Heart left ventricle (tissue), 16 donors: ENCODE results near the gene PLEKHA7. TPM values are rescaled to one million over a fixed set of nuclear protein-coding genes. Genes with fewer than 3 reads are reported as not detected.
"Not testable (repeated sequence)": the region's sequence is repeated elsewhere in the genome, so short reads cannot be mapped to it uniquely, and the experiment has no call there.

ENCODE experiments used
- ATAC-seq, 4 donors: fragments of 200-7000 bp; cut with Tn5 transposase; one replicate each; pipeline ENCODE4 v1.9.1; 2020 to 2022; ENCODE audit warnings: moderate library complexity in 4 of 4, mild to moderate bottlenecking in 3 of 4, moderate number of reproducible peaks in 1 of 4
- DNase-seq, 5 donors: peaks; one replicate each; pipeline ENCODE4 v3.0.0-alpha.2; 2020
- H3K27ac ChIP-seq, 12 donors: fragments of 200-600 bp; sonication (generic) in 4 of 12; one replicate each; pipeline versions ENCODE4 v1.5.0 to v1.8.0; 2016 to 2022; ENCODE audit warnings: mild to moderate bottlenecking in 2 of 12
- H3K27me3 ChIP-seq, 9 donors: fragments of 200-600 bp; sonication (generic) in 2 of 9; one replicate each; pipeline versions ENCODE4 v1.5.1 to v1.8.0; 2016 to 2022; ENCODE audit warnings: mild to moderate bottlenecking in 3 of 9
- H3K36me3 ChIP-seq, 9 donors: fragments of 200-600 bp; sonication (generic) in 2 of 9; one replicate each; pipeline versions ENCODE4 v1.5.0 to v1.8.0; 2018 to 2022; ENCODE audit warnings: mild to moderate bottlenecking in 2 of 9
- H3K4me1 ChIP-seq, 12 donors: fragments of 200-600 bp; sonication (generic) in 4 of 12; one replicate each; pipeline versions ENCODE4 v1.5.0 to v1.8.0; 2016 to 2022; ENCODE audit warnings: mild to moderate bottlenecking in 3 of 12
- H3K4me3 ChIP-seq, 12 donors: fragments of 200-600 bp; sonication (generic) in 4 of 12; one replicate each; pipeline versions ENCODE4 v1.5.0 to v1.8.0; 2017 to 2022; ENCODE audit warnings: mild to moderate bottlenecking in 9 of 12, moderate library complexity in 4 of 12
- H3K9me3 ChIP-seq, 12 donors: fragments of 200-600 bp; sonication (generic) in 4 of 12; one replicate each; pipeline versions ENCODE4 v1.5.0 to v1.8.0; 2016 to 2022; ENCODE audit warnings: mild to moderate bottlenecking in 1 of 12
- POLR2A ChIP-seq, 2 donors: fragments of 450-650 bp; IDR thresholded peaks; one replicate each; pipeline ENCODE4 v1.6.1; 2017; ENCODE audit warnings: antibody characterized with exemption in 2 of 2, mild to moderate bottlenecking in 2 of 2, moderate library complexity in 2 of 2
- WGBS, 4 donors: extraction: QIAGEN DNeasy Blood & Tissue Kit in 2 of 4; methylation state at CpG; one replicate each; pipeline versions ENCODE4 v1.1.5 to v1.1.7; 2013 to 2018; 5-methylcytosine and 5-hydroxymethylcytosine counted together
- intact Hi-C, 10 donors: fragments of 100-400 bp; cut with DNase I; formaldehyde crosslinking; loops; one replicate each; pipeline versions ENCODE4 v1.11.1 to v1.14.2; 2022
- polyA plus RNA-seq, 2 donors: library from polyadenylated mRNA; stranded (reverse); fragments of 200-250 nt; gene quantifications; one replicate each; pipeline ENCODE4 v1.2.3, GENCODE V29; 2013
- total RNA-seq, 9 donors: library from RNA; depleted of rRNA in 2 of 9; stranded (reverse); fragments of >200 nt in 2 of 9; fragmentation: NEBNext Ultra II Directional in 3 of 9; extraction: Animal tissue kit (Norgen Biotek cat#: 25700) in 3 of 9; gene quantifications; one replicate each; pipeline versions ENCODE4 v1.1.0 to v1.2.4, GENCODE V29; 2016 to 2023
- TF ChIP-seq, protein P1 (sequence below), 12 donors: fragments of 200-600 bp; sonication (generic) in 4 of 12; IDR thresholded peaks; one replicate each; pipeline versions ENCODE4 v1.5.0 to v1.8.0; 2018 to 2022; ENCODE audit warnings: antibody characterized with exemption in 12 of 12, mild to moderate bottlenecking in 5 of 12
- donor health status: ischemic (EF 13 %, LVEDD 7.1; RV severe dilation, severe dysfunction).
- donor health status: healthy with polysubstance abuse.
- donor health status: DM: no; HTN: yes; CAD: no.
- donor health status: DM: no; HTN: no; CAD: no.
- donor health status: ischemic (EF 25% LVEDD 6.9; RV normal size, moderate dysfunction).
- donor health status: ischemic (EF 25% LVEDD 5.7; RV mildly dilated, moderate dysfunction).
- donor health status: healthy.
- donor health status: DM: yes; HTN: yes; CAD: no.
- donor health status: ischemic (EF 35%, LVEDD 5.7; RV mildly dilated, moderate dysfunction).
- donor health status: nonischemic (EF 11% LVEDD 7.7; RV severe dilation, severe dysfunction).
- donor health status: DM: yes; HTN: yes; CAD: no.
- donor health status: PGD.
- donor health status: ischemic (EF 29% LVEDD 5.4; RV normal size, mild dysfunction).
- donor health status: nonischemic (EF 23%, LVEDD 6.1; RV moderate dilation, normal function).

PLEKHA7 gene
- total and polyA plus RNA-seq, 11 donors: 13.1 to 57.5 (median 23.5) TPM

- H3K27me3 ChIP-seq: no peaks in the 10 kb centered on the region
- TF ChIP-seq, protein P1, sequence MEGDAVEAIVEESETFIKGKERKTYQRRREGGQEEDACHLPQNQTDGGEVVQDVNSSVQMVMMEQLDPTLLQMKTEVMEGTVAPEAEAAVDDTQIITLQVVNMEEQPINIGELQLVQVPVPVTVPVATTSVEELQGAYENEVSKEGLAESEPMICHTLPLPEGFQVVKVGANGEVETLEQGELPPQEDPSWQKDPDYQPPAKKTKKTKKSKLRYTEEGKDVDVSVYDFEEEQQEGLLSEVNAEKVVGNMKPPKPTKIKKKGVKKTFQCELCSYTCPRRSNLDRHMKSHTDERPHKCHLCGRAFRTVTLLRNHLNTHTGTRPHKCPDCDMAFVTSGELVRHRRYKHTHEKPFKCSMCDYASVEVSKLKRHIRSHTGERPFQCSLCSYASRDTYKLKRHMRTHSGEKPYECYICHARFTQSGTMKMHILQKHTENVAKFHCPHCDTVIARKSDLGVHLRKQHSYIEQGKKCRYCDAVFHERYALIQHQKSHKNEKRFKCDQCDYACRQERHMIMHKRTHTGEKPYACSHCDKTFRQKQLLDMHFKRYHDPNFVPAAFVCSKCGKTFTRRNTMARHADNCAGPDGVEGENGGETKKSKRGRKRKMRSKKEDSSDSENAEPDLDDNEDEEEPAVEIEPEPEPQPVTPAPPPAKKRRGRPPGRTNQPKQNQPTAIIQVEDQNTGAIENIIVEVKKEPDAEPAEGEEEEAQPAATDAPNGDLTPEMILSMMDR (IDR thresholded peaks at IDR 0.05): no peak
- TF ChIP-seq POLR2A (IDR thresholded peaks at IDR 0.05): no peak
- ATAC-seq (no peak), DNase-seq (no peak)
- 52 to 61% (median 59%) methylated on average over 5 of the region's 5 CpGs for WGBS, 4 donors
- H3K4me1 ChIP-seq: peaks cover 0 to 34% (median 5%) of the 10 kb centered on the region in 12 donors
- no peak overlapping the region for H3K4me3 ChIP-seq
- intact Hi-C loops: no loop called here
- H3K36me3 ChIP-seq: peaks cover 0 to 20% (median 0%) of the 10 kb centered on the region in 9 donors
- no peaks in the 10 kb centered on the region for H3K9me3 ChIP-seq
- no peak overlapping the region for H3K27ac ChIP-seq
Measured at GRCh38 chr11:16871368-16871767, 142.8 kb downstream of the PLEKHA7 start.

- ATAC-seq (no peak), DNase-seq (no peak)
- Histone ChIP-seq H3K9me3 (no peaks in the 10 kb centered on the region), H3K36me3 (peaks cover 0 to 20% (median 0%) of the 10 kb centered on the region in 9 donors), H3K4me1 (peaks cover 0 to 26% (median 12%) of the 10 kb centered on the region in 12 donors), H3K27ac (no peak overlapping the region), H3K4me3 (no peak overlapping the region), H3K27me3 (no peaks in the 10 kb centered on the region)
- TF ChIP-seq, protein P1 (IDR thresholded peaks at IDR 0.05): no peak
- no peak for TF ChIP-seq POLR2A (IDR thresholded peaks at IDR 0.05)
- 67 to 93% (median 75%) methylated on average over 1 of the region's 1 CpG for WGBS, 4 donors
- intact Hi-C loops: no loop called here
Measured at GRCh38 chr11:16867097-16867496, 147.1 kb downstream of the PLEKHA7 start.

DNA sequence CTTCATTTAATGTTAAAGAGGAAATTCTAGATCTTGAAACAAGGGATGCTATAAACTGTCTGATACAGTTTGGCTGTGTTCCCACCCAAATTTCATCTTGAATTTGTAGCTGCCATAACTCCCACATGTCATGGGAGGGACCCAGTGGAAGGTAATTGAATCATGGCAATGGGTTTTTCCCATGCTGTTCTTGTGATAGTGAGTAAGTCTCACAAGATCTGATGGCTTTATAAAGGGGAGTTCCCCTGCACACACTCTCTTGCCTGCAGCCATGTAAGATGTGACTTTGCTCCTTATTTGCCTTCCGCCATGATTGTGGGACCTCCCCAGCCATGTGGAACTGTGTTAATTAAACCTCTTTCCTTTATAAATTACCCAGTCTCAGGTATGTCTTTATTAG, 149.8 kb downstream of the PLEKHA7 start:
- ATAC-seq, DNase-seq, intact Hi-C loops, H3K4me3 ChIP-seq, H3K9me3 ChIP-seq, H3K27me3 ChIP-seq: not testable (repeated sequence)
- H3K4me1 ChIP-seq: peaks cover 0 to 45% (median 22%) of the 10 kb centered on the region in 12 donors
- peaks cover 0 to 15% (median 0%) of the 10 kb centered on the region in 9 donors for H3K36me3 ChIP-seq
- H3K27ac ChIP-seq: peak overlapping the region in 1 of 12 donors; percentile 61
- WGBS, 4 donors: 92 to 98% (median 93%) methylated on average over 1 of the region's 1 CpG

DNA sequence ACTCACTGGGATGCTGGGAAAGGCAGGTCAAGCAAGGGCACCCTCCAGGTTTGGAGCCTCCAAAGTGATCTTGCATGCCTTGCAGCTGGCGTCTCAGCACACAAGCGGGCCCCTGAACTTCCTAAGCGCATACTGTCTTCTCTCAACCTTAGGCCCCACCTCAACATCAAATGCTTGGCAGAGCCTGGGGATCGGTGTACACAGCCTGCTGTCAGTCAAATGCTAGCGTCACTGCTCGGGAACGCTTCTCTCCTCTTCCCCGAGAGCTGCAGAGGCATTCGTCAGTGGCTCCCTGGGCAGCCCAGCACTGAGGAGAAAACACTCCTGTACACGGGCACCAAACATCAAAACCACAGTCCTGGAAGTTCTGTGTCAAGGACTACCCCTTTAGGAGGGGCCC, 150.8 kb downstream of the PLEKHA7 start:
- Histone ChIP-seq H3K4me3 (peak overlapping the region in 2 of 12 donors; percentile 6 to 12), H3K27me3 (no peaks in the 10 kb centered on the region), H3K9me3 (no peaks in the 10 kb centered on the region), H3K27ac (peak overlapping the region in 7 of 12 donors; percentile 23 to 70 (median 50)), H3K36me3 (peaks cover 0 to 6% (median 0%) of the 10 kb centered on the region in 9 donors), H3K4me1 (peaks cover 0 to 47% (median 24%) of the 10 kb centered on the region in 12 donors)
- TF ChIP-seq, protein P1 (IDR thresholded peaks at IDR 0.05): no peak
- no peak for TF ChIP-seq POLR2A (IDR thresholded peaks at IDR 0.05)
- DNase-seq (peak; percentile 51 to 79 (median 59)), ATAC-seq (peak; percentile 66 to 89 (median 86))
- WGBS, 4 donors: 21 to 52% (median 39%) methylated on average over 4 to 10 of the region's 10 CpGs
- intact Hi-C loops: loop anchor here in 1 of 10 donors (2.0 kb wide), 1 partner anchor 61 kb away; no protein-coding TSS in a partner anchor

DNA sequence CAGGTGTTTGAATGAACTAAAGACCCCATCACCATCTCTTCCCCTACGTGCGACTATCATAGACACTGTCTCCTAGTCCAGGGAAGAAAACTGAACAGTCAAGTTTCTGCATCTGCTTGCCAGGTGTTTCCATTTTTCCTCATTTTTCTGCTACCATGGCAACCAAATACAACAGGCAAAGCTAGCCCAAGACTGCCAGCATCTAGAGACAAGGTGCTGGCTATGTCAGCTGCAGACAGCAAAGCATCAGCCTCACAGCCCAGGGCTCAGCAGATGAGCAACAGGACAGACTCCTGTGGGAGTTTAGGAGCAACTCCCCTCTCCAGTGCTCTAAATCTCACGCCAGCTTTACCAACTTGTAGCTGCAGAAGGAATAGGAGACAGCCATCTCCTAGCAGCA, 151.5 kb downstream of the PLEKHA7 start:
- WGBS, 4 donors: 62 to 73% (median 72%) methylated on average over 2 to 3 of the region's 3 CpGs

More for the DNA sequence above, 151.5 kb downstream of the PLEKHA7 start:
- ATAC-seq (no peak), DNase-seq (no peak)
- no peak for TF ChIP-seq POLR2A (IDR thresholded peaks at IDR 0.05)
- TF ChIP-seq, protein P1 (IDR thresholded peaks at IDR 0.05): no peak
- H3K9me3 ChIP-seq: no peaks in the 10 kb centered on the region
- H3K36me3 ChIP-seq: no peaks in the 10 kb centered on the region
- H3K27ac ChIP-seq: peak overlapping the region in 6 of 12 donors; percentile 17 to 70 (median 46)
- intact Hi-C loops: loop anchor here in 1 of 10 donors (2.0 kb wide), 1 partner anchor 62 kb away; no protein-coding TSS in a partner anchor
- peak overlapping the region in 1 of 12 donors; percentile 6 for H3K4me3 ChIP-seq
- H3K27me3 ChIP-seq: no peaks in the 10 kb centered on the region
- H3K4me1 ChIP-seq: peaks cover 0 to 53% (median 25%) of the 10 kb centered on the region in 12 donors
